ENCODE measurements around the gene KIF16B. TPM values are rescaled to one million over a fixed set of nuclear protein-coding genes. Genes with fewer than 3 reads are reported as not detected.

The KIF16B gene
- total and polyA plus RNA-seq, 10 of the 15 experiments (the other 5 are each of a cell fraction or from before 2014, with no cell fraction given), result 0.21 to 5.2 (median 3.0) TPM

DNA sequence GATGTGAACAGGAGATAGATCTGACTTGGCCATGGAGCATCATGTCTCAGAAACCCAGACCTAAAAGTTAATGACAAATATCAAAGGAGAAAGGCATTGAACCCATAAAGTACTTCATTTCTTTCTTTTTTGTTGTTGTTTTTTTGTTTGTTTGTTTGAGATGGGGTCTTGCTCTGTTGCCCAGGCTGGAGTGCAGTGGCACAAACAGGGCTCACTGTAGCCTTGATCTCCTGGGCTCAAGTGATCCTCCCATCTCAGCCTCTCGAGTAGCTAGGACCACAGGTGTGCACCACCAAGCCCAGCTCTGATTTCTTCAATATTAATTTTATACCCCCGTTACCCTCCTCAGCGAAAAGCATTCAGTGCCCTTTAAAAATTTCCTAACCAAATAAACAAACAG lies 45.8 kb downstream of the KIF16B start:
- ChIA-PET CTCF (interaction anchor here (0.5 kb wide), 1 partner anchor 1121 kb away, joined by 3 read pairs; no protein-coding TSS in a partner anchor), SMC1A (ENCODE audit: uncharacterized antibody, unreplicated experiment) (no interaction called here), POLR2A (no interaction called here), RAD21 (ENCODE audit: unreplicated experiment) (no interaction called here)
- Histone ChIP-seq H3K9ac (ENCODE audit: control insufficient read depth, insufficient read depth, low read length) (no peak overlapping the region), H3K4me2 (ENCODE audit: control insufficient read depth, insufficient read depth) (no peak overlapping the region), H2AFZ (ENCODE audit: control insufficient read depth, low read depth, low read length) (no peak overlapping the region), H3K36me3 (ENCODE audit: control insufficient read depth in 2 of 2, insufficient read depth in 2 of 2, low read length in 1 of 2) (no peaks in the 10 kb centered on the region; a peak in 1 of 4 replicates), H3K4me1 (ENCODE audit: control insufficient read depth, insufficient read depth, low read length) (no peaks in the 10 kb centered on the region), H3K4me3 (no peak overlapping the region), H3K27me3 (replicated peaks in 1 of 2; ENCODE audit: control insufficient read depth in 2 of 2, insufficient read depth in 2 of 2, low read length in 1 of 2) (no peaks in the 10 kb centered on the region), H3K79me2 (ENCODE audit: control insufficient read depth, insufficient read depth, low read length) (no peaks in the 10 kb centered on the region), H4K20me1 (ENCODE audit: control insufficient read depth, insufficient read depth) (no peaks in the 10 kb centered on the region), H3K27ac (ENCODE audit: control insufficient read depth, insufficient read depth) (no peak overlapping the region), H3K9me3 (replicated peaks; ENCODE audit: control insufficient read depth, insufficient read depth, low read length) (no peaks in the 10 kb centered on the region)
- intact Hi-C loops (cut with micrococcal nuclease; ENCODE audit: unreplicated experiment) (no loop called here), in situ Hi-C loops (cut with MboI) (no loop called here)
- 50% methylated on average over 3 of the region's 3 CpGs for WGBS (ENCODE audit: insufficient coverage, insufficient replicate concordance, low lambda C conversion rate, missing lambda C conversion rate)
- TF ChIP-seq ETV6 (conservative IDR thresholded peaks at IDR 0.05 in 1 of 2, IDR thresholded peaks at IDR 0.05 in 1 of 2; ENCODE audit: borderline replicate concordance in 1 of 2, low read depth in 1 of 2) (no peak), RBBP5 (conservative IDR thresholded peaks at IDR 0.05) (no peak), JUNB (IDR thresholded peaks at IDR 0.05) (no peak), CHD1 (IDR thresholded peaks at IDR 0.05; ENCODE audit: low read depth, low read length) (no peak), BHLHE40 (IDR thresholded peaks at IDR 0.05; ENCODE audit: borderline replicate concordance in 1 of 2, low read depth in 2 of 2, low read length in 1 of 2) (no peak), RELA (IDR thresholded peaks at IDR 0.05; ENCODE audit: borderline replicate concordance, partially characterized antibody) (no peak), RELB (IDR thresholded peaks at IDR 0.05; ENCODE audit: low read depth) (no peak), CEBPB (IDR thresholded peaks at IDR 0.05; ENCODE audit: borderline replicate concordance in 1 of 2, low read depth in 2 of 2, low read length in 2 of 2) (no peak), NR2C2 (IDR thresholded peaks at IDR 0.05; ENCODE audit: borderline replicate concordance, control insufficient read depth, insufficient read length, low read depth) (no peak), PKNOX1 (IDR thresholded peaks at IDR 0.05) (no peak), ZNF24 (IDR thresholded peaks at IDR 0.05) (no peak), BCL11A (IDR thresholded peaks at IDR 0.05; ENCODE audit: low read depth, low read length) (no peak), ZBTB33 (IDR thresholded peaks at IDR 0.05) (no peak)
- no peak for ATAC-seq
- no TSS peak for BruUV-seq (replicated peaks)
- no peak for DNase-seq (ENCODE audit: low read depth, low spot score)
- no peak for FAIRE-seq

Data from GM12878 (cell line).